ENCODE results near the gene TTC33.
A peak's percentile ranks its signal among the peaks of the same experiment; 100 is the strongest.
"Not testable (repeated sequence)": the region's sequence is repeated elsewhere in the genome, so short reads cannot be mapped to it uniquely, and the experiment has no call there.

TTC33 gene

DNA sequence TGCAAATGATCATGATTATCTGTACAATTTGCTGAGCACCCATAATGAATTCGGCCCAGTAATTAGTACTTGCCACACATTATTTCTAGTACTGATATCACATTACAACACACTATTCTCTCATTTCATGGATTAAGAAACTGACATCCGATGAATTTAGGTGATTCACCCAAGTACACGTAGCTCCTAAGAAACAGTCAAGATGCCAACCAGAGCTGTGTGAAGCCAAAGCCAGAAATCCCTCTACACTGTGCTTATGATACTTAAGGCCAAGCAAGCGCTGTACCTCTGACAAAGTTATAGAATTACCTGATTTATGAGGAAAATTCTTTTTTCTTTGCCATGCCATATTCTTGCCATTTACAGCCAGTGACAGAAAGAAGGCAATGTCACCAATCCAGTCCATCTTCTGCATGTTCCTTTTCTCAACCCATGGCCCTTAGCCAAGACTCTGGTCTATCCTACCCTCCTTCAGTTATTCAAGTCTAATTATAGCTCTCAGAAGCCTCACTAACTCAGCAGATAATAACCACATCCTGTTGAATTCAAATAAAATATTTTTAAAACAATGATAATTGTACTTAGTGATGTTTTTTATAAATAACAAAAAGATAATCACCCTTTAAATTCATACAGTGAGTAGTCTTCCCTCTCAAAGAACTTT, 150.3 kb downstream of the TTC33 start:
- DNase-seq: no peak

GRCh38 chr5:40603378-40603777, 152.4 kb downstream of the TTC33 start:
- DNase-seq: peak; percentile 17

GRCh38 chr5:40601198-40601868, 154.4 kb downstream of the TTC33 start:
- no peak for DNase-seq

DNA sequence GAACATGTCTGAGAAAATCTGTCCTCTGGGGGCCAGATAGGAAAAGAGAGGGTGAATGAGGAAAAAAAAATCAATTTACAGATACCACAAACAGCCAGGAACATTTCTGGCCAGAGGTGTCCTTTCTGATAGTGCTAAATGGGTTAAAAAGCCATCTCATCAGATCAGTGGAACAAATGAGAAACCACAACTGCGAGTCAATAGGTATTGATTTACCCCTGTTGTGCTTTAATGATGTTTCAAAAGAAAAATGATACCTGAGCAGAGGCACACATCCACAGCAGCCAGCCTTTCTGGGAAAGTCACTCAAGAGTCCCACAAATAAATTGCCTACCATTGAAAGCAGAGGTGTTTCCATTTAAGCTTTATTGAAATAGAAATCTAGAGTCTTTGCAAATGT, 155.4 kb downstream of the TTC33 start:
- no peak for DNase-seq

DNA sequence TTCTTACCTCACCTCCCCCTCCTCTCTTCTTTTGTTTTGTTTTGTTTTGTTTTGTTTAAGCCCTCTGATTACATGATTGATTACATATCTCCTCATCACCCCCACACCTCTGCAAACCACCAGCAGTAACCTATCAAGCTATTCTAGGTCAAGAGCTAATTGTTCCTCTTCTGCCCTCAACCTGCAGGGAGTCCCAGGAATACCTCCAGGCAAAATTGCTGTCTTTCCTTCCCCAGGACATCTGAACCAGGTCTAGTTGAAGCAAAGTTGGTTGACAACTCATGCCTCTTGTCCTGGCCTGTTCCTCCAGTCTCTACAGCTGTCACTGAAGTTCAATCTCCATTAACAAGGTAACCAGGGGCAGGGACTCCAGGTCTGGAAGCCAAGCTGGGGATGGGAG, 156.1 kb downstream of the TTC33 start:
- no peak for DNase-seq

DNA sequence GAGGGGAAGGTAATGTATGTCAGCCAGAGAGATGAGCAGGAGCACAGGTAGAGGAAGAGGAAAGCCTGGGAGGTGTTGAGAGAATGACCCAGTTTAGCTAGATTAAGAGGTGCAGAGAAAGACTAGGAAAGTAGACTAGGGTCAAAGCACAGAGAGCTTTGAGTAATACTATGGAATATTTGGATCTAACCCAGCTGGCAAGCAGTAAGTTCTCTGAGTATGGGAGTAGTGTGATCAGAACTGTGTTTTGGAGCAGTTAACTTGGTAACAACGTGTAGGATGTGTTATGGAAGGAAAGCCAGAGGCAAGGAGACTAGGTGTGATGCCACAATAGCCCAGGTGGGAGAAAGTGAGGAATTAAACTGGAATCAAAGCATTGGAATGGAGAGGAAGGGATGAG, 160.9 kb downstream of the TTC33 start:
- no peak for DNase-seq

DNA sequence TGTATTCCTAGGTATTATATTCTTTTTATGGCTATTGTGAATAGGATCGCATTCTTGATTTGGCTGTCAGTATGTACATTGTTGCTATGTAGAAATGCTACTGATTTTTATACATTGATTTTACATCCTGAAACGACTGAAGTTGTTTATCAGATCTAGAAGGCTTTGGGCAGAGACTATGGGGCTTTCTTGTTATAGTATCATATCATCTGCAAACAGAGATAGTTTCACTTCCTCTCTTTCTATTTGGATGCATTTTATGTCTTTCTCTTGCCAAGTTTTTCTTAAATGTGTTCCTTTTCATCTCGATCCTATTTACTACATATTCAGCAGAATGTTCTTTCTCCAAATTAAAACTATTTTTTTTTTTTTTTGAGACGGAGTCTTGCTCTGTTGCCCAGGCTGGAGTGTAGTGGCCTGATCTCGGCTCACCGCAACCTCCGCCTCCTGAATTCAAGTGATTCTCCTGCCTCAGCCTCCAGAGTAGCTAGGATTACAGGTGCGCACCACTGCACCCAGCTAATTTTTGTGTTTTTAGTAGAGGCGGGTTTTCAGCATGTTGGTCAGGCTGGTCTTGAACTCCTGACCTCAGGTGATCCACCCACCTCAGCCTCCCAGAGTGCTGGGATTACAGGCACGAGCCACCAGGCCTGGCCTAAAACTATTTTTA, 163.9 kb downstream of the TTC33 start:
- DNase-seq: not testable (repeated sequence)

DNA sequence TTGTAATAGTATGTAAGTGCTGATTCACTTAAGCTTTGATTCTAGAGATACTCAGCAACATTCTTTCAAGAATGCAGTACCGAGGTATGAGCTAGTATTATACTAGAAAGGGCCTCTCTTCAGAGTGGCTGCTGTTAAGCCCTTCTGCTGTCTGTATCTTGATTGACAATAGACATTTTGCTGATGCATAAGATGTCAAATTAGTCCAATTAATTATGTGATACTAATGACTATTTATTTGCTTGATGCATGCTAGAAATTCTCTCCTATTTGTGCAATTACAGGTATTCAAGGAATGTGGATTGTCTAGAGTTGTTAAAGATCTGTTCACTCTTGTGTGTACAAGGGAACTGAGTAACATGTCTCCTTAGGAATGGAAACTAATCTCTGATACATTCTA, 168.4 kb downstream of the TTC33 start:
- DNase-seq: no peak

GRCh38 chr5:40585537-40586267, 170.1 kb downstream of the TTC33 start:
- DNase-seq: no peak

DNA sequence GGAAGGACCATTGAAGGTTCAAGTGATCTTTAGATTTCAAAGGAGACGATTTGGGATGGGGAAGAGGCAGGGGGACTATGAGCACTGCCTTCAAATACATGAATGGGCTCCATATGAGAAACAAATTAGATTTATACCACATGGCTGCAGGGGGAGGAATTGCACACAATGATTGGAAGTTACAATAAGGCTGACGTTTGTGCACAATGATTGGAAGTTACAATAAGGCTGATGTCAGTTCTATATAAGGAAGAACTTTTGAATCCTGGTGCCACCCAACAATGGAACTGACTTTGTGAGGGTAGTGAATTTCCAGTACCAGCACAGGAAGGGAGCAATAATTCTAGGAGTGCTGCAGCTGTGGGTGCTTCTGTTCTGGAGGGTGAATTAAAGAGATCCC, 171.7 kb downstream of the TTC33 start:
- no peak for DNase-seq

- DNase-seq: no peak
Measured at GRCh38 chr5:40578501-40579451, 177.0 kb downstream of the TTC33 start.

DNA sequence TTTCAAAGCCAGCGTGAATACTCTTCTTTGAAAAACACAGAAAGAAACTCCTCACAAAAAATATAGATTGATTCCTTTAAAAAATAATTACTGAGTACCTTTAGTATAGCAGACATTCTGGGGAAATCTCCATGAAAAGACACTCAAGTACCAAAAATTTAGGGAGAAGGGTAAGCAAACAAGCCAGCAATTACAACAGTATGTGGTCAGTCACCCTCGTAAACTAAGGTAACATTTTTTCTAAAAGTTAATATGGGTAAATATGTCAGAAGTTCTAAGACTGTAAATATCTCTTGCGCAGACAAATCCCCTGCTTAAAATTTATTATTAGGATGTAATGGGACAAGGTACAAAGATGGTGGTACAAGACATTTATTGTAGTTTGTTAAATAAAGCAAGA, 178.0 kb downstream of the TTC33 start:
- no peak for DNase-seq

GRCh38 chr5:40575921-40576320, 179.8 kb downstream of the TTC33 start:
- no peak for DNase-seq

DNA sequence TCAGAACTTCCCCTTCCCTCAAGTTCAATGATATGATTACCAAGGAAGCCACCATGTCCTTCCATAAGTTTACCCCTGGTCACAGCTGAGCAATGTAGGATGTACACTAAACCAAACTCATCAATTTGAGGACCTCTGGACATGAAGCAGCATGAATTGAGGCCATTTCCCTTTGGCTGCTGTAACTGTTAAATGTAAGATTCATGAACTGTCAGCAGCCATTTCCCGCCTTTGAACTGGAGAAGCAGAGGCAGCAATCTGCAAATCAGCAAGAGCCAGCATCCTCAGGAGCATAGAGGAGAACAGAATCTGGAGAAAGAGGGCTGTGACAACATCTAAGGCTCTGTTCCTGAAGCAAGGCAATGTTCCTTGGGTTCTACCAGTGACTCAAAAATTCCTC, 180.3 kb downstream of the TTC33 start:
- DNase-seq: no peak

DNA sequence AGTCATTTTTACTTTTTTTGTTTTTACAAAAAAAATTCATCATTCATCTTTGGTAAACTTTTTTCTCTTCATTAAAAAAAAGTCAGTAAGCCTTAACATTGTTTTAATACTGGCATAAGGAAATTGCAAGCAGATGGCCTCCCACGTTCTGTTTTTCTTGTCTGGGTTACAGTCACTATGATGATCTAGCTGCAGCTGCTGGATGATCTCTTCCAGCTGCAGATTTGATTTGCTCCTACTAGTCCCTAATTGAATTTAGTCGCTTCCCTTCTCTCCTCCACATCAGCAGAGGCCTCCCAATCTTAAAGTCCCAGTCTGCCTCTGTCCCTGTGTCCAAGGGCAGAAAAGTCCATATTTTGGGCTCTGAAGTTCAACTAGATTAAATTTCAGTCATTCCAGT, 182.8 kb downstream of the TTC33 start:
- peak; percentile 55 for DNase-seq

DNA sequence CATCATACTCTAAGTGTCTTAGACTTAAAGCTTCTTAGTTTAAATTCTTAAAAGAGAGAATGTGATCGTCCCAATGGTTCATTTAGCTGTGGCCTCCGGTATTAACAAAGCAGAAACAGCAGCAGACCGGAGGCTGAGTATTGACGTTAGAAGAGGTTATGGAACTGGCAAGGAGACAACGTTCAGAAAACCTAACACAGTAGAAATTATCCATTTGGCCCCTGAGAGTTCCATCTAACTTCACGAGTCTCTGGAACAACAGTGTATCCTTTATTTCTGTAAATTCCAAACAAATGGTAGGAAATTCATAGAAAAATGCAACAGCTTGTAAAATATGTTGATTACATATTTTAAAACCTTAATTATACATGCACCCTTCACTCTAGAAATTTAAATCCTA, 183.4 kb downstream of the TTC33 start:
- DNase-seq: no peak

- no peak for DNase-seq
Measured at GRCh38 chr5:40571729-40572128, 184.0 kb downstream of the TTC33 start.

DNA sequence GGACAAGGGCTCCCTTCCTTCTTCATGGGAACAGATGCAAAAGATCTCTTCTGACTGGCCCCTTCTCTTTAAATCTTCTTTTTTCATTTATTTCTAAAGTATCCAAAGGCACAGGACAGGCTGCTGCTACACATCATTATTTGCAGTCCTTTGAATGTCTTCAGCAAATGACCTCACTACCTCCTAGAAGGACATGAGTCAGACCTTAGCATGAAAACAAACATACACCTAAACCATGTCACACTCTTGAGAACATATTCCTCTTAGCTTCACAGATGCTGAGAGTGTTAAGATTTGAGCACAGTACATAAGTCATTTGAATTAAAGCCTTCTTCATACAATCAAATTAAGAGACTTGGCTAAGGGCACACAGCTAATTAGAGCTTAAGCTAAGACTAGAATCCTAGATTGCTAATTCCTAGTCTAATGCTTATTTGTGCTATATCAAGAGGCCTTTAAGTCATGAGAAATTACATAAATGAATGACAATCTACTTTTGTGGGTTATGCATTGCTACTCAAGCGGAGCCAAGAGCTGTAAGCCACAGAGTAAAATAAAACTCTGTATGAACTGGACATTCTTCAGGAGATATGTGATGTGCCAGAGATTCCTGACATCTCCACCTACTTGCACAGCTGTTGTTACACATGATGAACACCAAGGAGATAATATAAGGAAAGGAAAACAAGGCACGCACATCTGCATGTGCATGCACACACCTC, 185.2 kb downstream of the TTC33 start:
- DNase-seq: no peak

DNA sequence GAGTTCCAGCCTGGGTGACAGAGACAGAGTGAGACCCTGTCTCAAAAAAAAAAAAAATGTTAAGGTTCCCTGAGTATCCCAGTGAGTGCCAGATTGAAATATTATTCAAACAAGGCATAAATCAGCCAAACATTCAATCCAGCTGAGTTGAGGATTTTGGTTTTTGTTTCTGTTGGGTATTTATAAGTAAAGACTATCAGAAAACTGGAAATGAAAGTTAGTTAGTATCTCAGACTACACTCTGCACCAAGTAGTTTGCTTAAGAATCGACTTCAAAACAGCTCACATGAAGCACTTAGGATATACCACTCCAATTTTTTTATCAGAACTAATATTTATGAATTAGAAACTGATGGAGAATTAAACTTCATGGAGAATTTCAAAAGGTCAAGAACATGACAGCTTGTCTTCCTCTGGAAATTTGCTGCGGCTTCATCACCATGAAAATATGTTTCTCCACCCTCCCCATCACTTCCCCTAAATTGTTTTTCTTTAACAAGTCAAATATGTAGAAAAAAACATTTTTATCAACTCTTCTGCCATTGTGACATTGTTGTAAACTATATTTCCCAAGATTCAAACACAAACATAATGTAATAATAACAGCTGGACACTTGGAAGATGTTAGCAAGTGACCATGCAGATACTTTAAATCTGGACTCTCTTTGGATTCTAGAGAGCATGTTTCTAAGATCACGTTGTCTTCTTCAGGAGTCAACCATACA, 186.1 kb downstream of the TTC33 start:
- no peak for DNase-seq

GRCh38 chr5:40568548-40568947, 187.2 kb downstream of the TTC33 start:
- no peak for DNase-seq

GRCh38 chr5:40563173-40563572, 192.6 kb downstream of the TTC33 start:
- not testable (repeated sequence) for DNase-seq
